GM06990 (cell line): ENCODE results near the gene SPTB.
A peak's percentile ranks its signal among the peaks of the same experiment; 100 is the strongest.

ENCODE experiments used
- DNase-seq: peaks from one replicate; pipeline ENCODE4 v3.0.0-alpha.2; 2011; ENCODE audit not compliant: insufficient read length; ENCODE audit errors: extremely low read depth
- H3K27me3 ChIP-seq: replicated peaks from 2 replicates; pipeline ENCODE4 v1.6.0; 2011; ENCODE audit warnings: low read length; ENCODE audit not compliant: control insufficient read depth, insufficient read depth
- H3K36me3 ChIP-seq: 2 replicates; pipeline ENCODE4 v1.5.1; 2011; ENCODE audit warnings: low read length; ENCODE audit not compliant: control insufficient read depth, insufficient read depth
- H3K4me3 ChIP-seq: replicated peaks from 2 replicates; pipeline ENCODE4 v1.5.1; 2011; ENCODE audit warnings: low read depth, mild to moderate bottlenecking, control low read depth, low read length
- CTCF ChIP-seq: IDR thresholded peaks from 2 replicates; pipeline ENCODE4 v1.5.1; 2011; ENCODE audit warnings: low read length, control low read depth, mild to moderate bottlenecking, inconsistent platforms; ENCODE audit not compliant: insufficient read depth, poor library complexity, severe bottlenecking

Gene SPTB

GRCh38 chr14:64880221-64881121, 764 bp upstream of the SPTB start:
- Histone ChIP-seq H3K4me3 (peak overlapping the region; percentile 62), H3K27me3 (peaks cover 3% of the 10 kb centered on the region), H3K36me3 (no peaks in the 10 kb centered on the region)
- peak; percentile 65 for DNase-seq
- TF ChIP-seq CTCF = no peak

- no peak for TF ChIP-seq CTCF
- peak; percentile 14 for DNase-seq
- peak overlapping the region; percentile 62; the same call in 1 of the 2 replicates for H3K4me3 ChIP-seq
Observed at GRCh38 chr14:64878837-64879634, 671 bp downstream of the SPTB start.

GRCh38 chr14:64877846-64878245, 1.9 kb downstream of the SPTB start:
- no peak overlapping the region for H3K4me3 ChIP-seq
- H3K27me3 ChIP-seq = peaks cover 3% of the 10 kb centered on the region
- TF ChIP-seq CTCF = no peak
- H3K36me3 ChIP-seq = no peaks in the 10 kb centered on the region
- DNase-seq = no peak

More at GRCh38 chr14:64878837-64879634, 671 bp downstream of the SPTB start:
- no peaks in the 10 kb centered on the region for H3K36me3 ChIP-seq
- H3K27me3 ChIP-seq = peaks cover 3% of the 10 kb centered on the region

- TF ChIP-seq CTCF = no peak
- H3K27me3 ChIP-seq = peaks cover 3% of the 10 kb centered on the region
Observed at GRCh38 chr14:64875350-64875749, 4.4 kb downstream of the SPTB start.

GRCh38 chr14:64873506-64874219, 6.0 kb downstream of the SPTB start:
- TF ChIP-seq CTCF = no peak
- no peak for DNase-seq
- H3K36me3 ChIP-seq = no peaks in the 10 kb centered on the region
- H3K27me3 ChIP-seq = no peaks in the 10 kb centered on the region; the same call in none of the 2 replicates
- H3K4me3 ChIP-seq = no peak overlapping the region

More at GRCh38 chr14:64875350-64875749, 4.4 kb downstream of the SPTB start:
- Histone ChIP-seq H3K36me3 (no peaks in the 10 kb centered on the region), H3K4me3 (no peak overlapping the region)
- no peak for DNase-seq
